Renal cortex interstitium (tissue), 11 donors: ENCODE results near the gene IRS2. TPM values are rescaled to one million over a fixed set of nuclear protein-coding genes. Genes with fewer than 3 reads are reported as not detected.

ENCODE experiments used
- DNase-seq, 11 donors: peaks; one replicate each; pipeline ENCODE4 v3.0.0-alpha.2; 2013; ENCODE audit warnings: low read depth in 9 of 11, low spot score in 4 of 11; ENCODE audit errors: extremely low read depth in 1 of 11
- polyA plus RNA-seq, 3 donors: library from polyadenylated mRNA; unstranded; fragments of 120-200 nt; gene quantifications; one replicate each; pipeline ENCODE4 v1.2.1, GENCODE V29; 2013; ENCODE audit not compliant: insufficient read length in 3 of 3

IRS2 gene
- polyA plus RNA-seq, 3 donors, result 10.9 to 15.9 (median 12.3) TPM

DNA sequence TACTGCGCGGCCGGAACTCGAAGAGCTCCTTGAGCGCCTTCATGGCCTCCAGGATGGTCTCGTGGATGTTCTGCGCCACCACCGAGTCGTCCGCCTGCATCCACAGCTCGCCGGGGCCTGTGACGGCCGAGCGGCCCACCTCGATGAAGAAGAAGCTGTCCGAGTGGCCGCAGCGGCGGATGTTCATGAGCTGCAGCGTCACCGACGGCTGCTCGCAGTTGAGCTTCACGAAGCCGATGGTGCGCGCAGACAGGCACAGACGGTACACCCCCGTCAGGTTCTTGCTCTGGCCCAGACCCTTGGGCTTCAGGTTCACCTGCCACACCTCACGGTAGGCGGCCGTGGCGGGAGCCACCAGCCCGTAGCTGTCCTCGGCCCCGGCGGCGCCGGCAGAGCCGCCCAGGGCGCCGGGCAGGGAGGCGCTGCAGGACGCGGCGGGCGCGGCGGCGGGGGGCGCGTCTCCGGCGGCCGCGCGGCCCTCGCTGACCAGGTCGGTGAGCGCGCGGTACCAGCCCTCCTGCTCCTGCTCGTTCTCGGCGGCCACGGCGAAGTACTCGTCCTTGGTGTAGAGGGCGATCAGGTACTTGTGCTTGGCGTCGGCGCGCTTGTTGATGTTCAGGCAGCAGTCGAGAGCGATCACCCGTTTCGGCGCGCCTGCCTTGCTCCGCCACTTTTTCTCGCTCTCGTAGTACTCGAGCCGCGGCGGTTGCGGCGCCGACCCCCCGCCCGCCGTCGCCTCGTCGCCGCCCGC, 1.1 kb downstream of the IRS2 start:
- DNase-seq, result no peak

DNA sequence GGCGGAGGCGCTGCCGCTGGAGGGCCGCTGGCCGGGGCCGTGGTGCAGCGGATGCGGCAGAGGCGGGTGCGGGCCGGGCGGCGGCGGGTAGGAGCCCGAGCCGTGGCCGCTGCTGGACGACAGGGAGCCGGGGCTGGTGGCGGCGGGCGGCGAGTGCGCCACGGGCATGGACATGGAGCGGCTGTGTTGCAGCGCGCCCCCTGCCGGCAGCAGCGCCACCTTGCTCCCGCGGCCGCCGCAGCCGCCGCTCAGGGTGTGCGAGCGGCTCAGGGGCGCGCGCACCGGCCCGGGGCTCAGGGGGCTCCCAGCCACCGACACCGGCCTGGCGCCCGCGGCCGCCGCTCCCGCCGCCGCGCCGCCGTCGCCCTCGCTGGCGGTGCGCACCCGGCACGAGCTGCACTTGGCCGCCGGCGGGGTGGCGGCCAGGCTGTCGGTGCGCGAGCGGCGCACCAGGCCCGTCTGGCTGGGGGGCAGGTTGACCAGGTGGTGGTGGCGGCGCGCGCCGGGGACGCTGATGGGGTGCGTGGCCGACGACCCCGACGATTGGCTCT, 1.7 kb downstream of the IRS2 start:
- DNase-seq, result peak in 4 of 11 donors; percentile 66 to 76 (median 73)

DNA sequence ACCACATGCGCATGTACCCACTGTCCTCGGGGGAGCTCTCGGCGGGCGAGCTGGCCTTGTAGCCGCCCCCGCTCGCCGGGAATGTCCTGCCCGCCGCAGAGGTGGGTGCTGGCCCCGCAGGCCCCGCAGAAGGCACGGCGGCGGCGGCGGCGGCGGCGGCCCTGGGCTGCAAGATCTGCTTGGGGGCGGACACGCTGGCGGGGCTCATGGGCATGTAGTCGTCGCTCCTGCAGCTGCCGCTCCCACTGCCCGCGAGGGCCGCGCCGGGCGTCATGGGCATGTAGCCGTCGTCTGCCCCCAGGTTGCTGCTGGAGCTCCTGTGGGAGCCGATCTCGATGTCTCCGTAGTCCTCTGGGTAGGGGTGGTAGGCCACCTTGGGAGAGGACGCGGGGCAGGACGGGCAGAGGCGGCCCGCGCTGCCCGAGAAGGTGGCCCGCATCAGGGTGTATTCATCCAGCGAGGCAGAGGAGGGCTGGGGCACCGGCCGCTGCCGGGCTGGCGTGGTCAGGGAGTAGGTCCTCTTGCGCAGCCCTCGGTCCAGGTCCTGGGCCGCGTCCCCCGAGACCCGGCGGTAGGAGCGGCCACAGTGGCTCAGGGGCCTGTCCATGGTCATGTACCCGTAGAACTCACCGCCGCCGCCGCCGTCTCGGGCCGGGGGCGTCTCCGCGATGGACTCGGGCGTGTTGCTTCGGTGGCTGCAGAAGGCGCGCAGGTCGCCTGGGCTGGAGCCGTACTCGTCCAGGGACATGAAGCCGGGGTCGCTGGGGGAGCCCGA, 2.4 kb downstream of the IRS2 start:
- DNase-seq, result no peak

GRCh38 chr13:109783447-109783814, 3.0 kb downstream of the IRS2 start:
- DNase-seq, result no peak

- no peak for DNase-seq
Observed at GRCh38 chr13:109782823-109783431, 3.5 kb downstream of the IRS2 start.

DNA sequence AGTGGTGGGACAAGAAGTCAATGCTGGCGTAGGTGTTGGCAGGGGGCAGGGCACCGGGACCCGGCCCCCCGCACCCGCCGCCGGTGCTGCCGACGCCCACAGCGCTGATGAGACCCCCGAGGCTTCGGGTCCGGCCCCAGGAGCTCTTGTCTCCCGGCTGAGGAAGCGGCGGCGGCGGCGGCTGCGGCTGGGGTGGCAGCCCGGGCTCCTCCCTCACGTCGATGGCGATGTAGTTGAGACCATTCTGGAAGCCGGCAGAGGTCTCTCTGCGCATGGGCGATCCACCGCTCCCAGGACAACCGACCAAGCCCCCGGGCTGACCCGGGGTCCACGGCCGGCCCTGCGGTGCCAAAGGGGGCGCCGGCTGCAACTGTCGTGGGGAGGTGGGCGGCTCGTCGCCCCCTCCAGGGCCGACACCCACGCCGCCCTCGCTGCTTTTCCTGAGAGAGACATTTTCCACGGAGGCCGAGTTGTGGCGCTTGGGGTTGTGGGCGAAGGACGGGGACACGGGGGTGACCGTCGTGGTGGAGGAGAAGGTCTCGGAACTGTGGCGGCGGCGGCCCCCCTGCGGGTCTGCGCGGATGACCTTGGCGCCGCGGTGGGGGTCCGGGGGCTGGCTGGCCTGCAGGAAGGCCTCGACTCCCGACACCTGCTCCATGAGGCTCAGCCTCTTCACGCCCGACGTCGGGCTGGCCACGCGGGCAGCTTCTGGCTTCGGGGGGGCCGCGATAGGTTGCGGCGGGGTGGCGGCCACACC, 4.1 kb downstream of the IRS2 start:
- DNase-seq, result no peak

GRCh38 chr13:109781384-109782065, 4.9 kb downstream of the IRS2 start:
- no peak for DNase-seq

- no peak for DNase-seq
Observed at GRCh38 chr13:109780845-109781383, 5.5 kb downstream of the IRS2 start.

DNA sequence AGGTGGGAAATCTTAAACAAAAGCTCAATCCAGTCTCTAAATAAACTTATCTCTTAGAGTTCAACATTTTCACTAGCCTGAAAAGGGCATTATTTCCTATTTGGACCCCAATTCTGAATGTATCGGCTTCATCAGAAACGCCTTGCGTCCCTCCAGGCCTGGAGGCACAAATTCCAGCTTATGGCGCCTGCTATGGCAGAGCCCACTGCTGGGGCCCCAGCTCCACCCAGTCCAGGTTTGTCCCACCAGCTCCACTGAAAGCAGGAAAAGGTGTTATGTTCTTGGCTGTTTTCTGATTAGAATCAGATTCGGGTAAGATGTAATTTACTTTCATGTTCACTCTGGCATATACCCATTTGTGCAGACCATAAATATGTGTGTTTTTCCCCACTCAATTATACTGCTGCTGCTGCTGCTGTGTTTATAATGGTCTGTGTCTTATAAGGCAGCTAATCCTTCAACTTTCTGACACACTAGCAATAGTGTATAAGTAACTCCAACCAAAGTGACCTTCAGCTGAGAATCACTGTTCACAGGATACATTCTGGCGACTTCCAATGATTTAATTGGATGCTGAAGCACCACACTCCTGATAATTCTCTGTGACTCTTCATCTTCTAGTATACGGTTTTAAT, 6.4 kb downstream of the IRS2 start:
- DNase-seq, result no peak

DNA sequence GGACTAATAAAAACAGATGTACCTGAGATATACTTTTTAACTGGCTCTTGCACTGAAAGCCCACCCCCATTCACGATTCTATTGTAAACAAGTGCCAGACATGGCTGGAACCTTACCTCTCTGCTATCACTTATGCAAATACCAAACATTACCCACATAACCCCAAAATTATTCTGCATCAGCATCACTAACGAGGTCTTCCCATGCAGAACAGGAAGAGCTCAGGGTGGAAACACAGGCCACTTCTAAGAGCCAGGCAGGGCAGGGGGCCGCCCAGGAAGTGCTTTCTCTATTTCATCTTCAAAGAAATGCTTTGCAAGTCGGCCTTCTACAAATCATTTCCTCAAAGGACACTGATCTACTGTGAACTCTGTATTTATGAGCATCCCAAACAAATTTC, 7.3 kb downstream of the IRS2 start:
- DNase-seq, result no peak

- no peak for DNase-seq
Observed at GRCh38 chr13:109778102-109778542, 8.3 kb downstream of the IRS2 start.

DNA sequence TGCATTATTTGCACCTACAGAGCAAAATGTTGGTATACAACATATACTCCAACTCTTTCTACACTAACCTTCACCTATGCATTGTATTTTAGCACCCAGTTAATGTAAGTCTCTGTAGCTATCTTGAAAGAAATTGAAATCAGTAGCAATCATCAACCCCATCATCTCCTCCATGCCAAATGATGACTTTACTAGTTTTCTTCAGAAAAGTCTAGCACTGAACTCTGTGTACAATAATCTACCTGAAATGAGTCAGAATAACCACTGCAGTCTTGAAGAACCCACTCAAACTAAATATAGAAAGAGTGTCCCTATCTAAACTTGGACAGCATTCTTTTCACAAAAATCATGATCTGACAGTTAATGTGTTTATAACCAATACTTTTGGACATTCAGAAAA, 9.8 kb downstream of the IRS2 start:
- DNase-seq, result no peak

DNA sequence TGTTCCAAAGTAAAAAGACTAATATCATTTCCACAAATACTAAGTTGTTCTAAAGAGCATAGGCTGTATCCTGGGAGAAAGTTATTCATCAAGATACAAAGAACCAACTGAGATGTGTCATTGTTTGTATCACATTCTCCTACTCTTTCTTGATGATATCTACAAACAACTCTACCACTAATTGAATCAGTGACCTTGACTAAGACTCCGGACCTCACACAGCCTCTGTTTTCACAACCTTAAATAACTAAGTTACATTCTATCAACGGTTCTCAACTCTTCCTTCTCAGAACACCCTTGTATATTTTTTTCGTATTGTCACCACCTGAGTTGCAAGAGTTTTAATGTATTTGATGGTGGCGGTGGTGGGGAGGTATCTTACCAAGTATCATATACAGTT, 12.6 kb downstream of the IRS2 start:
- no peak for DNase-seq

- no peak for DNase-seq
Observed at GRCh38 chr13:109773276-109773675, 13.1 kb downstream of the IRS2 start.

DNA sequence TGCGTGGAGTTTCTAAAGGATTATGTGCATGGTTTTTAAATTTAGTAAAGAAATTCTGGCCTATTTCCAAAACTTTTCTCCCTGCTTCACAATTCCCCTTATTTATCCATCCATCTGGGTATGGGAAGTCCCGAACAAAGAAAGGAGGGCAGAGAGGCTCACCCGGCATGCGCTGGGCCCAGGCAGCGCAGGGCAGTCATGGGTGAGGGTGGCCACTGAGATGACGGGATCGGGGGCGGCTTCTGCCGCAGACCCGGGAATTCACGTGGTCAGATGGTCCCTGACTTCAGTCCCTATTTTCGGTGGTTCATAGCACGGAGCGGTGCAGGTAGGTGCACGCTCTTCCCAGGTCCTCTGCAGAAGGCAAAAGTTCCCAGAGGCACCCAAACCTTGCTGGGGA, 14.5 kb downstream of the IRS2 start:
- no peak for DNase-seq

- DNase-seq, result no peak
Observed at GRCh38 chr13:109770436-109770835, 15.9 kb downstream of the IRS2 start.

DNA sequence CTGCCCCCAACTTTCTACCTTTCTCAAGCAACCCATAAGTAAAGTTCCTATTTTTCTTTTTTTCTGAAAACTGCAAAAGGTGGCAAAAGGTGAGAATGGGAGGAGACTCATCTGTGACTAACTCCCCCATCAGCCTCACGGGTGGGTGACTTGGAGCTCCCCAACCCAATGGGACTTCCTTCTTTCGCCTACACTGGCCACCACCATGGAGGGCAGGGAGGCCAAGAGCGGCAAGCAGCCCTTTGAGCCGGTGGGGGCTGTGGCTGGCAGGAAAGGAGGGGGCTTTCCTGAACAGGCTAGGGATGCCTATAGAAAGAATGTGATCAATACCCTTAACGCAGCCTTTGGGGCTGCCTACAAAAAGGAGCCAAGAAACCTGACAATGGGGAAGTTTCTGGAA, 16.5 kb downstream of the IRS2 start:
- no peak for DNase-seq

- no peak for DNase-seq
Observed at GRCh38 chr13:109769275-109769674, 17.1 kb downstream of the IRS2 start.
